ENCODE data around the gene NCCRP1. TPM values are rescaled to one million over a fixed set of nuclear protein-coding genes. Genes with fewer than 3 reads are reported as not detected.
"Not testable (repeated sequence)": the region's sequence is repeated elsewhere in the genome, so short reads cannot be mapped to it uniquely, and the experiment has no call there.

NCCRP1 gene
- total RNA-seq, 2 experiments from 2014 or later: not detected

GRCh38 chr19:39230096-39230764 lies 33.5 kb downstream of the NCCRP1 start:
- no peak for DNase-seq
- H3K36me3 Mint-ChIP-seq: no peaks in the 10 kb centered on the region
- H3K4me3 Mint-ChIP-seq: no peak overlapping the region
- no peaks in the 10 kb centered on the region for H3K4me1 Mint-ChIP-seq
- no peak overlapping the region for H3K27ac Mint-ChIP-seq
- H3K9me3 Mint-ChIP-seq: no peaks in the 10 kb centered on the region
- H3K27me3 Mint-ChIP-seq: peaks cover 2% of the 10 kb centered on the region

- Mint-ChIP-seq H3K27me3 (no peaks in the 10 kb centered on the region), H3K36me3 (no peaks in the 10 kb centered on the region), H3K4me3 (no peak overlapping the region), H3K9me3 (no peaks in the 10 kb centered on the region), H3K27ac (no peak overlapping the region), H3K4me1 (peaks cover 16% of the 10 kb centered on the region)
- no peak for DNase-seq
Observed at GRCh38 chr19:39232708-39233107, 35.9 kb downstream of the NCCRP1 start.

GRCh38 chr19:39236527-39236926 lies 39.8 kb downstream of the NCCRP1 start:
- Mint-ChIP-seq H3K36me3 (no peaks in the 10 kb centered on the region), H3K4me3 (peak overlapping the region; percentile 43), H3K27me3 (no peaks in the 10 kb centered on the region), H3K27ac (peak overlapping the region; percentile 76), H3K4me1 (peaks cover 29% of the 10 kb centered on the region), H3K9me3 (no peaks in the 10 kb centered on the region)
- peak; percentile 44 for DNase-seq

GRCh38 chr19:39237200-39238184 lies 40.7 kb downstream of the NCCRP1 start:
- H3K36me3 Mint-ChIP-seq: no peaks in the 10 kb centered on the region

GRCh38 chr19:39238209-39238608 lies 41.4 kb downstream of the NCCRP1 start:
- Mint-ChIP-seq H3K27me3 (no peaks in the 10 kb centered on the region), H3K27ac (peak overlapping the region; percentile 85), H3K4me3 (peak overlapping the region; percentile 75), H3K9me3 (no peaks in the 10 kb centered on the region), H3K36me3 (no peaks in the 10 kb centered on the region), H3K4me1 (peaks cover 29% of the 10 kb centered on the region)
- DNase-seq: no peak

More at GRCh38 chr19:39237200-39238184, 40.7 kb downstream of the NCCRP1 start:
- peak overlapping the region; percentile 85 for H3K27ac Mint-ChIP-seq
- DNase-seq: peak; percentile 64
- H3K4me1 Mint-ChIP-seq: peaks cover 29% of the 10 kb centered on the region
- no peaks in the 10 kb centered on the region for H3K27me3 Mint-ChIP-seq
- H3K9me3 Mint-ChIP-seq: no peaks in the 10 kb centered on the region
- H3K4me3 Mint-ChIP-seq: peak overlapping the region; percentile 75

GRCh38 chr19:39238944-39239343 lies 42.2 kb downstream of the NCCRP1 start:
- Mint-ChIP-seq H3K9me3 (no peaks in the 10 kb centered on the region), H3K27ac (no peak overlapping the region), H3K27me3 (no peaks in the 10 kb centered on the region), H3K4me3 (no peak overlapping the region), H3K36me3 (no peaks in the 10 kb centered on the region), H3K4me1 (peaks cover 29% of the 10 kb centered on the region)
- no peak for DNase-seq

- H3K27me3 Mint-ChIP-seq: no peaks in the 10 kb centered on the region
- peaks cover 29% of the 10 kb centered on the region for H3K4me1 Mint-ChIP-seq
- H3K36me3 Mint-ChIP-seq: no peaks in the 10 kb centered on the region
- no peak overlapping the region for H3K4me3 Mint-ChIP-seq
- H3K9me3 Mint-ChIP-seq: no peaks in the 10 kb centered on the region
- no peak overlapping the region for H3K27ac Mint-ChIP-seq
- no peak for DNase-seq
Observed at GRCh38 chr19:39240421-39240820, 43.7 kb downstream of the NCCRP1 start.

GRCh38 chr19:39243741-39244140 lies 47.0 kb downstream of the NCCRP1 start:
- H3K36me3 Mint-ChIP-seq, DNase-seq, H3K27me3 Mint-ChIP-seq, H3K27ac Mint-ChIP-seq, H3K4me3 Mint-ChIP-seq, H3K4me1 Mint-ChIP-seq, H3K9me3 Mint-ChIP-seq: not testable (repeated sequence)

GRCh38 chr19:39244410-39245100 lies 47.8 kb downstream of the NCCRP1 start, which contains the start of gene IFNL3:
TSS of gene IFNL3 (minus strand) at chr19:39245006. CDS start at chr19:39244967, 39 bp downstream.
- not testable (repeated sequence) for H3K4me1 Mint-ChIP-seq, H3K9me3 Mint-ChIP-seq, H3K27ac Mint-ChIP-seq, H3K36me3 Mint-ChIP-seq, H3K4me3 Mint-ChIP-seq, DNase-seq
- peaks cover 11% of the 10 kb centered on the region for H3K27me3 Mint-ChIP-seq

GRCh38 chr19:39245166-39245565 lies 48.4 kb downstream of the NCCRP1 start:
- not testable (repeated sequence) for H3K27ac Mint-ChIP-seq, H3K36me3 Mint-ChIP-seq, DNase-seq

GRCh38 chr19:39246951-39247669 lies 50.3 kb downstream of the NCCRP1 start:
- H3K4me3 Mint-ChIP-seq: peak overlapping the region; percentile 67

More at GRCh38 chr19:39245166-39245565, 48.4 kb downstream of the NCCRP1 start:
- not testable (repeated sequence) for H3K4me3 Mint-ChIP-seq, H3K4me1 Mint-ChIP-seq, H3K9me3 Mint-ChIP-seq
- H3K27me3 Mint-ChIP-seq: peaks cover 11% of the 10 kb centered on the region

GRCh38 chr19:39247701-39248664 lies 51.2 kb downstream of the NCCRP1 start:
- Mint-ChIP-seq H3K4me1 (peaks cover 4% of the 10 kb centered on the region), H3K27ac (no peak overlapping the region), H3K4me3 (no peak overlapping the region), H3K27me3 (peaks cover 11% of the 10 kb centered on the region), H3K36me3 (no peaks in the 10 kb centered on the region), H3K9me3 (no peaks in the 10 kb centered on the region)
- peak; percentile 28 for DNase-seq

More at GRCh38 chr19:39246951-39247669, 50.3 kb downstream of the NCCRP1 start:
- Mint-ChIP-seq H3K4me1 (peaks cover 4% of the 10 kb centered on the region), H3K27ac (no peak overlapping the region), H3K27me3 (peaks cover 11% of the 10 kb centered on the region), H3K9me3 (no peaks in the 10 kb centered on the region), H3K36me3 (no peaks in the 10 kb centered on the region)
- peak; percentile 57 for DNase-seq

- Mint-ChIP-seq H3K4me3 (no peak within 1 kb of the TSS), H3K9me3 (no peaks in the 10 kb centered on the region), H3K36me3 (no peaks in the 10 kb centered on the region), H3K27ac (no peak within 1 kb of the TSS), H3K4me1 (peaks cover 4% of the 10 kb centered on the region), H3K27me3 (peaks cover 11% of the 10 kb centered on the region)
- DNase-seq: no peak
Observed at GRCh38 chr19:39248806-39249205, 52.0 kb downstream of the NCCRP1 start, which contains the start of gene IFNL4. TSS of gene IFNL4 (minus strand) at chr19:39248856.

Measured in activated naive CD8-positive, alpha-beta T cell treated with anti-CD3 and anti-CD28 coated beads for 36 hours (primary cell).